ENCODE results near the gene RPL39. TPM values are rescaled to one million over a fixed set of nuclear protein-coding genes. Genes with fewer than 3 reads are reported as not detected.
"Not testable (repeated sequence)": the region's sequence is repeated elsewhere in the genome, so short reads cannot be mapped to it uniquely, and the experiment has no call there.

The RPL39 gene
- total RNA-seq, 2 experiments from 2014 or later, result 2,287 to 2,309 TPM

DNA sequence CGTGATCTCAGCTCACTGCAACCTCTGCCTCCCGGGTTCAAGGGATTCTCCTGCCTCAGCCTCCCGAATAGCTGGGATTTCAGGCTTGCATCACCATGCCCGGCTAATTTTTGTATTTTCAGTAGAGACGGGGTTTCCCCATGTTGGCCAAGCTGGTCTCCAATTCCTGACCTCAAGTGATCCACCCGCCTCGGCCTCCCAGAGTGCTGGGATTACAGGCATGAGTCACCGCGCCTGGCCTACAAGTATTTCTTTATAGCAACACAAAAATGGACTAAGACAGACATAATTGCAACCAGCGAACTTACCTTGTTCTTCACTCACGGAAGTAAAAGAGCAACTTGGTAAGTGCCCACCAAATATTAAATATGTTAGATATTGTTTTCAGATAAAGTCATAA is 23.0 kb downstream of the RPL39 start:
- POLR2A ChIA-PET, CTCF ChIA-PET: not testable (repeated sequence)

DNA sequence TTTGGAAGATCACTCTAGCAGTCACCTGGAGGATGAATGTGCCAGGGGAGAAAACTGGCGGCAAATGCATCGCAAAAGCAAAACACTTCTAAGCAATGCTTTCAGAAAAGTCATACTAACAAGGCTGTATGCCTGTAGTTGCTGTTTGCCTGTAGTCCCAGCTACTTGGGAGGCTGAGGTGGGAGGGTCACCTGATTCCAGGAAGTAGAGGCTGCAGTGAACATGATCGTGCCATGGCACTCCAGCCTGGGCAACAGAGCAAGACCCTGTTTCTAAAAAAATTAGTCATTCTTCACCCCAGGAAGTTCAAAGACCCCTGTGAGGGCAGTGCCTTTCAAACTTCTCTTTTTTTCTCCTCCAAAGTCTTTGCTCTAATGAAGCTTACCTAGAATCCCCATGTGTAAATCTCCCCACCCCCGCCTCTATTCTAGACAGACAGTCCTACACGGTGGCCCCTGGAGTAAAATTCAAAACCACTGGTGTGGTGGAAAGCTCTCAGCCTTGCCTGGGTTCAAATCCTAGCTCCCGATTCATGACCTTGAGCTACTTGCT is 27.5 kb downstream of the RPL39 start:
- POLR2A ChIA-PET, result no interaction called here
- CTCF ChIA-PET, result no interaction called here

DNA sequence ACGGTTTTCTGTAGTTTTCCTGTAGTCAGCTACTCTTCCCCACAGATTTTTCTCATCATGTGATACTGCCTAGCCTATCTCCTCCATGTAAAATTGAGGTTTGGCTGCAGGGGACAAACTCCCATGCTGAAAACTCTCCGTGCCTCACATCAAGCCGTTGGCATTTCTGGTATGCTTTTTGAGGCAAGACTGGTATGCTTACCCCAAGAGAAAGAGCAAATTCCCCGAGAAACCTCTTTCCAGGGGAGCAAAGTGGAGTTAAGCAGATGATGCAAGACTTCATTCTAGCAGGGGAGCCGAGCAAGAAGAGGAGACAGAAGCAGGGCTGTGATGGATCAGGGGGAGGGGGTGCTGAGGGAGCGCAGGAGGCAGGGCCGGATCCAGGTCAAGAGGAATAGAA is 28.2 kb downstream of the RPL39 start:
- ChIA-PET CTCF (no interaction called here), POLR2A (no interaction called here)

DNA sequence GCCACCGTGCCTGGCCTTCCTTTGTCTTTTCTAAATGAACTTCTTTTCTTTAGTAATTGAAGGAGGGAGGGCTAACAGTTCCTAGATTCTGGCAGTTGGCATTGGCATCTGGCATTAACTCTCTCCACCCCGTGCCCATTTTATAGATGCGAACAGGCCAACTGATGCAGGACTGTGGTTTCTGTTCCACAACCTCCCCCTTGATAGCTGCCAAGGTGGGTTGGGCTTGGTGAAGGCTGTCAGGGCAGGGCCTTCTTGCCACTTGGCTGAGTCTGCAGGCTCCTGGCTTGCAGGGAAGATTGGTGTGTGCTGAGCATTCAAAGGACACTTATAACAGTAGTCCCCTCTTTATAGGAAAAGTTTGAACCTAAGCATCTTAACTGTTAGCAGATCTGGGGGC is 28.7 kb downstream of the RPL39 start:
- ChIA-PET CTCF (no interaction called here), POLR2A (interaction anchor here (1.3 kb wide), 1 partner anchor 14 kb away, joined by 4 read pairs; no protein-coding TSS in a partner anchor)

- ChIA-PET CTCF (interaction anchor here (0.6 kb wide), 1 partner anchor 13 kb away, joined by 3 read pairs; no protein-coding TSS in a partner anchor), POLR2A (interaction anchor here (0.5 kb wide), 1 partner anchor 24 kb away, joined by 4 read pairs; no protein-coding TSS in a partner anchor)
Measured at GRCh38 chrX:119760026-119760877, 31.2 kb downstream of the RPL39 start.

GRCh38 chrX:119759248-119759766 is 32.1 kb downstream of the RPL39 start:
- ChIA-PET POLR2A (interaction anchor here (1.1 to 1.4 kb wide), 2 partner anchors 32 to 185 kb away, joined by 3 to 8 read pairs; partner anchors contain the start of genes RPL39 and UBE2A), CTCF (interaction anchor here (1.1 to 2.7 kb wide), 4 partner anchors 25 to 118 kb away, joined by 3 to 9 read pairs (median 4); no protein-coding TSS in a partner anchor)

- ChIA-PET CTCF (interaction anchor here (1.1 to 2.7 kb wide), 4 partner anchors 26 to 117 kb away, joined by 3 to 9 read pairs (median 4); no protein-coding TSS in a partner anchor), POLR2A (interaction anchor here (1.1 to 1.6 kb wide), 3 partner anchors 33 to 184 kb away, joined by 3 to 8 read pairs (median 3); partner anchors contain the start of genes RPL39, SEPTIN6 and UBE2A)
Measured at GRCh38 chrX:119758731-119759247, 32.6 kb downstream of the RPL39 start.

GRCh38 chrX:119757979-119758730 is 33.3 kb downstream of the RPL39 start, which contains the start of gene SOWAHD:
Gene SOWAHD, plus strand, starts transcription at chrX:119758588. Its CDS starts 80 bp downstream, at chrX:119758668.
- ChIA-PET POLR2A (interaction anchor here (0.7 to 1.6 kb wide), 5 partner anchors 26 to 184 kb away, joined by 3 to 8 read pairs (median 4); partner anchors contain the start of genes RPL39, SEPTIN6 and UBE2A), CTCF (interaction anchor here (1.1 to 2.7 kb wide), 4 partner anchors 26 to 117 kb away, joined by 3 to 9 read pairs (median 4); no protein-coding TSS in a partner anchor)

GRCh38 chrX:119757646-119757978 is 33.8 kb downstream of the RPL39 start:
- CTCF ChIA-PET, result interaction anchor here (2.7 kb wide), 1 partner anchor 27 kb away, joined by 9 read pairs; no protein-coding TSS in a partner anchor
- POLR2A ChIA-PET, result interaction anchor here (0.7 to 1.6 kb wide), 3 partner anchors 27 to 81 kb away, joined by 3 to 4 read pairs (median 4); partner anchors contain the start of gene SEPTIN6

DNA sequence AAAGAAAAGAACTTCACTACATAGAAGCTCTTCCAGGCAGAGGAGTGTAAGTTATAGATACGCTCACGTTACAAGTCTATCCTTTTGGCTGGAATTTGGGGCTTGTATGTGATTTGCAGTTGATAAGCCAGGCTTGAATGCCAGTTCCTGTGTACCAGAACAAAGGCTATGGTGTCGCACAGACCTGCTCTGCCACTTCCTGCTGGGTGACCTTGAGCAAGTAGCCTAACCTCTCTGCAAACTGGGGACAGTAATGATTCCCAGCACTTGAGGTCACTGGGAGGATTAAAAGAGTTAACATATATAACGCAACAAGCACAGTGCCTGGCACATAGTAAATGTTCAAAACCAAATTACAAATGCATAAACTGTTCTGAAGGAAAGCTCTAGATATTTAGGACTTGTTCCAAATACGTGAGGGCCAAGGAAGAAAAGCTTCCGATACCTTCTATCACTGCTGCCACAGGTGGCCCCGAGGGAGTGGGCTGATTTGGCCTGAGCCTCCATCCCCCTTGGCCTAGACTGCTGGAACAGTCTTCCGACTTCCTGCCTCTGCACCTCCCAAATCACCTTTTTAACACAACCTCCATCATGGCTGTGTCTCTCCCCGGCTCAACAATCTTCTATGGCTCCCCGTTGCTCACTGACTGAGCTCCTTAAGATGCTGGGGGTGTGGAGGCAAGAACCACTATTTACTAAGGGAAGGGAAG is 34.3 kb downstream of the RPL39 start:
- POLR2A ChIA-PET, result interaction anchor here (0.6 to 1.6 kb wide), 2 partner anchors 64 kb away, joined by 3 read pairs; partner anchors contain the start of gene SEPTIN6
- CTCF ChIA-PET, result interaction anchor here (2.7 kb wide), 1 partner anchor 27 kb away, joined by 9 read pairs; no protein-coding TSS in a partner anchor

DNA sequence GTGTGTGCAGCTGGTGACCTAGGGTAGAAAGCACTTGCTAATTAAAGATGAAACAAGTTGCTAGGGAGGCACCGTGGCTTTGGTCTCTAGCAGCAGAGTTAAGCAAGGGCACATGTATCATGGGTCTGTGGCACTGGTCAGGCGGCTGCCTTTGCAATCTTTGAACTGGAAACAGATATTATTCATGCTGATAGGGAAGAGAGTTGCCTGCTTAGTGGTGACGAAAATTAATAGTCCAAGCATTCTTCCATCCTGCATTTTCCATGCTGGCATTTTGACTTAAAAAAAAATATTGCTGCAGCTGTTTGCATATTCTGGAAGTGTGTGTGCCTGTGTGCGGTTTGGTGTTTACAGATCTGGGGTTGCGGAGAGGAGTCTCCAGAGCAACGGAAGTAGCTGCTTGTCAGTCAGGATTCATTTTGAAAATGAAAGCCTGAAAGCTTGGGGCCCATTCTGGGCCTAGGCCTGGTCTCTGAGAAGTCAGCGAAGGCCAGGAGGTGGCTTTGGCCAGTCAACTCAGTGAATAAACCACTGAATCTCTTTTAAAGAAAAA is 35.4 kb downstream of the RPL39 start:
- POLR2A ChIA-PET, result interaction anchor here (0.6 to 1.0 kb wide), 4 partner anchors 17 to 66 kb away, joined by 3 read pairs; partner anchors contain the start of gene SEPTIN6
- CTCF ChIA-PET, result no interaction called here

DNA sequence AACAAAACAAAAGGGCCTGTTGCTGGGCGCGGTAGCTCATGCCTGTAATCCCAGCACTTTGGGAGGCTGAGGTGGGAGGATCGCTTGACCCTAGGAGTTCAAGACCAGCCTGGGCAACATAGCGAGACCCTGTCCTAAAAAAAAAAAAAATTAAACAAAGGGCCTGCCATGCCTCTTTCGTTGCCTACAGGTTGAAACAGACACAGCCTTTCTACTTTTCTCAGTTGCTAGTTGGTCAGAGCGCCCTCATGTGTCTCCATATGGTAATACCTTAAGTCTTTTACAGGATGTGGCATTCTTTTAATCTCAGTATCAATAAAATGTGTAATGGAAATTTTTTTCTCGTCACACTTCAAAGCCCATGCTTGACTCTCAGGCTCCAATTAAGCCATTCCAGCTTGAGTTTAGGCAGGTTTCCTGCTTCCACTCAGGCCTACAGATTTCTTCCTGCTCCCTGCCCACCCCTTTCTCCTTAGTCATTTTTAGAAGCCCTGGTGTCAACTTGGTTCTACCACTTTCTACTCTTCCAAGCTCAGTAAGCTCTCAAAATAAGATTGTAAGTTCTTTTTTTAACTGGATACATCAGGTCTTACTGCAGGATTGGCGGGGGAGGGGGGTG is 37.7 kb downstream of the RPL39 start:
- CTCF ChIA-PET, result no interaction called here
- POLR2A ChIA-PET, result interaction anchor here (1.1 to 1.9 kb wide), 2 partner anchors 31 to 61 kb away, joined by 3 to 6 read pairs; partner anchors contain the start of gene SEPTIN6

- ChIA-PET CTCF (no interaction called here), POLR2A (interaction anchor here (1.9 kb wide), 1 partner anchor 32 kb away, joined by 6 read pairs; no protein-coding TSS in a partner anchor)
Measured at GRCh38 chrX:119753001-119753400, 38.4 kb downstream of the RPL39 start.

GRCh38 chrX:119750751-119751150 is 40.7 kb downstream of the RPL39 start:
- CTCF ChIA-PET, POLR2A ChIA-PET: not testable (repeated sequence)

- CTCF ChIA-PET, POLR2A ChIA-PET: not testable (repeated sequence)
Measured at GRCh38 chrX:119750131-119750530, 41.3 kb downstream of the RPL39 start.

GRCh38 chrX:119745283-119745848 is 46.1 kb downstream of the RPL39 start:
- ChIA-PET CTCF (no interaction called here), POLR2A (no interaction called here)

DNA sequence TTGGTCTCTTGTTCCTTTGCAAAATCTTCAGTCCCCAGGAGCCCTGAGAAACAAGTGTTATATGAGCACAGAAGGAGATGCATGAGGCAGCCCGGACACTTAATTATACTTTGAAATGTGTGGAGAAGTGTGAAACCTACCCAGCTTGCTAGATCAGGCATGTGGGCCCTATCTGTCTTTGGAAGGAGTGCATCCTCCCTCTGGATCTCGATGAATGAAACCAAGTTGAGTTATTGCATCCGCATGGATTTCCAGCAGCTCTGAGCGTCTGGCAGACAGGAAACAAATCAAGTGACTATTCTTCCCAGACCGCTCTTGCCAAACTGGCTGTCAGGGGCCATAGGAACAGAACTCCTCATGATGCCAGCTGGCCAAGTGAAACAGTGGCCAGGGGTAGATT is 52.7 kb downstream of the RPL39 start:
- ChIA-PET CTCF (interaction anchor here (1.6 kb wide), 1 partner anchor 9 kb away, joined by 4 read pairs; no protein-coding TSS in a partner anchor), POLR2A (interaction anchor here (0.9 kb wide), 1 partner anchor 17 kb away, joined by 3 read pairs; no protein-coding TSS in a partner anchor)

Data from activated CD8-positive, alpha-beta memory T cell treated with anti-CD3 and anti-CD28 coated beads for 36 hours (primary cell).